ENCODE data around the gene SLC2A11. TPM values are rescaled to one million over a fixed set of nuclear protein-coding genes. Genes with fewer than 3 reads are reported as not detected.

SLC2A11 gene
- polyA plus RNA-seq, 2 of the 4 experiments (the other 2 are of a cell fraction): 5.6 to 12.4 TPM

GRCh38 chr22:23838681-23839468 lies 18.8 kb upstream of the SLC2A11 start, which contains the start of gene DERL3 (continued):
- no peak for TF ChIP-seq ELK1 (IDR thresholded peaks at IDR 0.05; ENCODE audit: low read depth, low read length)
- TF ChIP-seq RCOR1 (IDR thresholded peaks at IDR 0.05; ENCODE audit: low read depth, low read length): no peak
- TF ChIP-seq MYC (IDR thresholded peaks at IDR 0.05; ENCODE audit: borderline replicate concordance, low read length): no peak

- ChIA-PET POLR2A (no interaction called here), CTCF (no interaction called here)
- TF ChIP-seq RAD21 (conservative IDR thresholded peaks at IDR 0.05 in 1 of 2, IDR thresholded peaks at IDR 0.05 in 1 of 2) (no peak), NR3C1 (IDR thresholded peaks at IDR 0.05) (no peak), FOSL2 (IDR thresholded peaks at IDR 0.05) (no peak), FOSL2 (CRISPR knock-in tag; IDR thresholded peaks at IDR 0.05) (no peak), POLR2A (IDR thresholded peaks at IDR 0.05; ENCODE audit: low read length) (no peak), REST (IDR thresholded peaks at IDR 0.05) (no peak), MAZ (IDR thresholded peaks at IDR 0.05; ENCODE audit: borderline replicate concordance, low read depth, low read length) (no peak), KDM1A (IDR thresholded peaks at IDR 0.05; ENCODE audit: low read depth) (no peak), ZSCAN20 (CRISPR knock-in tag; IDR thresholded peaks at IDR 0.05) (no peak), ESRRA (IDR thresholded peaks at IDR 0.05; ENCODE audit: borderline replicate concordance, low read length) (no peak), ELK1 (IDR thresholded peaks at IDR 0.05; ENCODE audit: low read depth, low read length) (no peak), RARB (CRISPR knock-in tag; IDR thresholded peaks at IDR 0.05) (no peak), MAX (IDR thresholded peaks at IDR 0.05) (no peak)
- H3K9me3 ChIP-seq: no peaks in the 10 kb centered on the region
- WGBS (ENCODE audit: missing lambda C conversion rate): 80% methylated on average over 7 of the region's 7 CpGs
- DNase-seq (ENCODE audit: low read depth in 1 of 2, low spot score in 1 of 2) (no peak), ATAC-seq (no peak), FAIRE-seq (no peak)
- peaks cover 10% of the 10 kb centered on the region; the same call in 1 of the 3 replicates for H3K4me1 ChIP-seq
- no peak overlapping the region for H3K4me2 ChIP-seq
- H3K27ac ChIP-seq: no peak overlapping the region
- no peak overlapping the region for H3K4me3 ChIP-seq
Observed at GRCh38 chr22:23840026-23840425, 17.6 kb upstream of the SLC2A11 start.

- POLR2A ChIA-PET: no interaction called here
- Histone ChIP-seq H3K4me3 (no peak overlapping the region), H3K4me2 (no peak overlapping the region), H3K9me3 (no peaks in the 10 kb centered on the region), H3K27ac (no peak overlapping the region), H3K4me1 (peaks cover 10% of the 10 kb centered on the region; the same call in 1 of the 3 replicates)
- FAIRE-seq (no peak), DNase-seq (ENCODE audit: low read depth in 1 of 2, low spot score in 1 of 2) (no peak), ATAC-seq (no peak)
- CTCF ChIA-PET: no interaction called here
- 67% methylated on average over 5 of the region's 5 CpGs for WGBS (ENCODE audit: missing lambda C conversion rate)
- TF ChIP-seq E2F6 (IDR thresholded peaks at IDR 0.05; ENCODE audit: borderline replicate concordance, low read depth): no peak
- TF ChIP-seq FOSL2 (IDR thresholded peaks at IDR 0.05): no peak
- no peak for TF ChIP-seq FOSL2 (CRISPR knock-in tag; IDR thresholded peaks at IDR 0.05)
- TF ChIP-seq CBX8 (IDR thresholded peaks at IDR 0.05): no peak
- no peak for TF ChIP-seq FOSB (CRISPR knock-in tag; IDR thresholded peaks at IDR 0.05)
- no peak for TF ChIP-seq PBX3 (IDR thresholded peaks at IDR 0.05)
- TF ChIP-seq ZNF302 (CRISPR knock-in tag; IDR thresholded peaks at IDR 0.05): no peak
- no peak for TF ChIP-seq CTCF (IDR thresholded peaks at IDR 0.05)
- TF ChIP-seq RFX5 (IDR thresholded peaks at IDR 0.05): no peak
- no peak for TF ChIP-seq TFCP2L1 (CRISPR knock-in tag; IDR thresholded peaks at IDR 0.05)
- no peak for TF ChIP-seq ATOH8 (CRISPR knock-in tag; IDR thresholded peaks at IDR 0.05; ENCODE audit: low read depth)
Observed at GRCh38 chr22:23841292-23841691, 16.4 kb upstream of the SLC2A11 start.

Measured in A549 (cell line).